Transverse colon (tissue), 4 donors: Measurements from ENCODE around the gene TAS2R38. TPM values are rescaled to one million over a fixed set of nuclear protein-coding genes. Genes with fewer than 3 reads are reported as not detected.

Experiments
- DNase-seq: peaks from one replicate; pipeline ENCODE4 v3.0.0-alpha.2; 2019
- H3K27ac ChIP-seq, 4 donors: fragments of 200-600 bp; sonication (generic); 2 replicates each; pipeline ENCODE4 v1.5.1; 2016 to 2018; ENCODE audit warnings: inconsistent platforms in 4 of 4
- H3K27me3 ChIP-seq: fragments of 200-600 bp; sonication (generic); 2 replicates; pipeline ENCODE4 v1.5.1; 2017; ENCODE audit warnings: inconsistent platforms
- H3K36me3 ChIP-seq, 4 donors: fragments of 200-600 bp; sonication (generic); 2 replicates each; pipeline ENCODE4 v1.5.1; 2017 to 2019; ENCODE audit warnings: inconsistent platforms in 4 of 4
- H3K4me1 ChIP-seq, 4 donors: fragments of 200-600 bp; sonication (generic); 2 replicates each; pipeline ENCODE4 v1.5.1; 2017 to 2020; ENCODE audit warnings: inconsistent platforms in 4 of 4
- H3K4me3 ChIP-seq, 4 donors: fragments of 200-600 bp; sonication (generic); 1 replicate in 1 of 4; 2 replicates in 3 of 4; pipeline versions ENCODE4 v1.5.1 to v1.6.1; 2017 to 2019; ENCODE audit warnings: inconsistent platforms in 4 of 4
- H3K9me3 ChIP-seq, 2 donors: fragments of 200-600 bp; sonication (generic); 2 replicates each; pipeline ENCODE4 v1.5.1; 2017 to 2019; ENCODE audit warnings: inconsistent platforms in 2 of 2
- CTCF ChIP-seq, 5 experiments: fragments of 200-600 bp in 3 of 5; fragments of 450-650 bp in 2 of 5; sonication (generic) in 3 of 5; IDR thresholded peaks; 1 replicate in 2 of 5; 2 replicates in 3 of 5; pipeline ENCODE4 v1.5.1; 2016 to 2017; ENCODE audit warnings: antibody characterized with exemption in 5 of 5, inconsistent platforms in 3 of 5, mild to moderate bottlenecking in 2 of 5, moderate library complexity in 1 of 5
- EP300 ChIP-seq: sonication (generic); formaldehyde crosslinking; IDR thresholded peaks from one replicate; pipeline ENCODE4 v1.6.1; 2017; ENCODE audit warnings: antibody characterized with exemption, low read depth
- POLR2A ChIP-seq: fragments of 450-650 bp; IDR thresholded peaks from one replicate; pipeline ENCODE4 v1.6.1; 2016; ENCODE audit warnings: antibody characterized with exemption, mild to moderate bottlenecking, moderate library complexity
- POLR2AphosphoS5 ChIP-seq, 3 donors: sonication (generic); formaldehyde crosslinking; IDR thresholded peaks; one replicate each; pipeline ENCODE4 v1.6.1; 2016; ENCODE audit warnings: antibody characterized with exemption in 3 of 3
- WGBS, 2 donors: methylation state at CpG; one replicate each; pipeline ENCODE4 v1.1.5; 2018; ENCODE audit warnings: low coverage in 1 of 2; 5-methylcytosine and 5-hydroxymethylcytosine counted together
- in situ Hi-C, 4 donors: fragments of 200-750 bp; cut with MboI; loops; one replicate each; pipeline versions ENCODE4 v1.15.0 to v1.15.1; 2017; ENCODE audit warnings: low sequenced_read_pairs in 3 of 4, low pct_ligation_motif_present in 1 of 4, low pct_unique_long_range_greater_than_20kb in 1 of 4
- intact Hi-C: fragments of 100-400 bp; cut with DNase I; formaldehyde crosslinking; loops from one replicate; pipeline ENCODE4 v1.15.1; 2023; ENCODE audit warnings: low total_unique reads
- total RNA-seq, 4 donors: library from RNA; depleted of rRNA; stranded (reverse); fragments of >200 nt; gene quantifications; one replicate each; pipeline ENCODE4 v1.1.0, GENCODE V29; 2016

TAS2R38 gene
- total RNA-seq, 4 donors from 2014 or later, result not detected

GRCh38 chr7:141928845-141929195 is 44.8 kb downstream of the TAS2R38 start:
- 76 to 80% methylated on average over 2 to 3 of the region's 3 CpGs for WGBS, 2 donors
- H3K27ac ChIP-seq, result no peak overlapping the region
- no peaks in the 10 kb centered on the region for H3K4me1 ChIP-seq
- no peaks in the 10 kb centered on the region for H3K36me3 ChIP-seq
- no peak for DNase-seq
- intact Hi-C loops (no loop called here), in situ Hi-C loops (no loop called here)
- no peak for TF ChIP-seq CTCF (IDR thresholded peaks at IDR 0.05)
- TF ChIP-seq POLR2AphosphoS5 (IDR thresholded peaks at IDR 0.05), result no peak
- no peak for TF ChIP-seq POLR2A
- no peak for TF ChIP-seq EP300
- no peaks in the 10 kb centered on the region for H3K9me3 ChIP-seq
- H3K27me3 ChIP-seq, result no peaks in the 10 kb centered on the region
- H3K4me3 ChIP-seq, result no peak overlapping the region

GRCh38 chr7:141928146-141928844 is 45.3 kb downstream of the TAS2R38 start:
- Histone ChIP-seq H3K4me3 (no peak overlapping the region), H3K27ac (no peak overlapping the region), H3K9me3 (no peaks in the 10 kb centered on the region), H3K36me3 (no peaks in the 10 kb centered on the region), H3K4me1 (no peaks in the 10 kb centered on the region), H3K27me3 (no peaks in the 10 kb centered on the region)
- 70 to 82% methylated on average over 2 of the region's 2 CpGs for WGBS, 2 donors
- no peak for TF ChIP-seq EP300
- no peak for TF ChIP-seq POLR2AphosphoS5 (IDR thresholded peaks at IDR 0.05)
- no peak for TF ChIP-seq POLR2A
- TF ChIP-seq CTCF (IDR thresholded peaks at IDR 0.05), result no peak
- no peak for DNase-seq
- in situ Hi-C loops, result no loop called here
- intact Hi-C loops, result no loop called here

Other genes with a start within 250 kb of the TAS2R38 start
- 10 to 100 TPM; 12.9 to 83.8 (median 50.7) TPM for gene SSBP1, start 235.4 kb downstream of the TAS2R38 start, total RNA-seq
- gene TAS2R3, start 209.7 kb downstream of the TAS2R38 start, total RNA-seq, result 1 to 10 TPM in 3 of 4 donors, not detected in 1; 2.3 to 7.5 (median 2.6) TPM
- 1 to 10 TPM; 1.2 to 3.5 (median 2.5) TPM for gene TAS2R4, start 197.1 kb downstream of the TAS2R38 start, total RNA-seq
- gene TAS2R5, start 183.6 kb downstream of the TAS2R38 start, total RNA-seq, result 1 to 10 TPM in 3 of 4 donors, not detected in 1; 1.2 to 7.5 (median 1.4) TPM
- not detected for gene PRSS37, start 132.3 kb downstream of the TAS2R38 start, total RNA-seq
- not detected for gene OR9A4, start 57.4 kb downstream of the TAS2R38 start, total RNA-seq
- gene CLEC5A, start 26.8 kb downstream of the TAS2R38 start, total RNA-seq, result under 1 TPM in 1 of 4 donors, not detected in 3; 0.48 TPM
- gene MGAM, start 22.1 kb upstream of the TAS2R38 start, total RNA-seq, result 1 to 10 TPM in 3 of 4 donors, under 1 TPM in 1; 0.20 to 6.4 (median 2.0) TPM
- 10 to 100 TPM in 3 of 4 donors, 1 to 10 TPM in 1; 8.4 to 84.5 (median 46.8) TPM for gene MGAM2, start 137.9 kb upstream of the TAS2R38 start, total RNA-seq